SJCRH30 (cell line): ENCODE data around the gene C9orf43. TPM values are rescaled to one million over a fixed set of nuclear protein-coding genes. Genes with fewer than 3 reads are reported as not detected.
"Not testable (repeated sequence)": the region's sequence is repeated elsewhere in the genome, so short reads cannot be mapped to it uniquely, and the experiment has no call there.

Experiments used
- DNase-seq, 2 experiments: peaks; one replicate each; pipeline ENCODE4 v3.0.0-alpha.2; 2015 to 2020
- H3K27ac ChIP-seq: fragments of 250-450 bp; sonication (Bioruptor Pico); 2 replicates; pipeline ENCODE4 v1.5.1; 2020; ENCODE audit warnings: mild to moderate bottlenecking, moderate library complexity
- H3K27me3 ChIP-seq: fragments of 250-450 bp; sonication (Bioruptor Pico); 2 replicates; pipeline ENCODE4 v1.5.1; 2020; ENCODE audit warnings: mild to moderate bottlenecking, moderate library complexity
- H3K36me3 ChIP-seq: fragments of 250-450 bp; sonication (Bioruptor Pico); 2 replicates; pipeline ENCODE4 v1.5.1; 2020; ENCODE audit warnings: mild to moderate bottlenecking, moderate library complexity
- H3K4me1 ChIP-seq: fragments of 250-450 bp; sonication (Bioruptor Pico); 2 replicates; pipeline ENCODE4 v1.5.1; 2020; ENCODE audit warnings: mild to moderate bottlenecking, moderate library complexity
- H3K4me3 ChIP-seq: fragments of 250-450 bp; sonication (Bioruptor Pico); 2 replicates; pipeline ENCODE4 v1.5.1; 2020; ENCODE audit warnings: mild to moderate bottlenecking, moderate library complexity
- H3K9me3 ChIP-seq: fragments of 250-450 bp; sonication (Bioruptor Pico); replicated peaks from 2 replicates; pipeline ENCODE4 v1.5.1; 2020; ENCODE audit warnings: mild to moderate bottlenecking, moderate library complexity
- total RNA-seq: library from RNA; depleted of rRNA; stranded (reverse); fragments of >200 nt; shearing (Covaris generic); gene quantifications from 2 replicates; pipeline ENCODE4 v1.2.3, GENCODE V29; 2014

The C9orf43 gene
- total RNA-seq, 1 experiment from 2014 or later: 0.69 TPM

- Histone ChIP-seq H3K27ac (no peak within 1 kb of the TSS), H3K4me1 (no peaks in the 10 kb centered on the region; the same call in 1 of the 2 replicates), H3K27me3 (no peaks in the 10 kb centered on the region; the same call in 1 of the 2 replicates), H3K36me3 (no peaks in the 10 kb centered on the region), H3K9me3 (no peaks in the 10 kb centered on the region), H3K4me3 (peak within 1 kb of the TSS; percentile 80)
- peak; percentile 60 to 69 for DNase-seq
Observed at GRCh38 chr9:113376634-113377567, 33.6 kb upstream of the C9orf43 start, which contains the start of gene HDHD3. TSS of gene HDHD3 (minus strand) at chr9:113376986. CDS start at chr9:113374354, 2,632 bp downstream.

GRCh38 chr9:113379094-113379828 is 31.3 kb upstream of the C9orf43 start:
- not testable (repeated sequence) for H3K9me3 ChIP-seq, H3K27me3 ChIP-seq, H3K27ac ChIP-seq, H3K4me3 ChIP-seq, H3K4me1 ChIP-seq, DNase-seq, H3K36me3 ChIP-seq

GRCh38 chr9:113379829-113380210 is 30.7 kb upstream of the C9orf43 start:
- H3K27me3 ChIP-seq, H3K4me3 ChIP-seq, H3K36me3 ChIP-seq, H3K27ac ChIP-seq, DNase-seq, H3K9me3 ChIP-seq, H3K4me1 ChIP-seq: not testable (repeated sequence)

- Histone ChIP-seq H3K4me1 (no peaks in the 10 kb centered on the region; the same call in 1 of the 2 replicates), H3K36me3 (no peaks in the 10 kb centered on the region), H3K27me3 (no peaks in the 10 kb centered on the region; the same call in 1 of the 2 replicates), H3K9me3 (no peaks in the 10 kb centered on the region), H3K27ac (no peak overlapping the region), H3K4me3 (no peak overlapping the region)
- no peak for DNase-seq
Observed at GRCh38 chr9:113380869-113381378, 29.6 kb upstream of the C9orf43 start.

- not testable (repeated sequence) for H3K9me3 ChIP-seq, H3K27ac ChIP-seq, H3K4me3 ChIP-seq, H3K36me3 ChIP-seq, DNase-seq, H3K4me1 ChIP-seq, H3K27me3 ChIP-seq
Observed at GRCh38 chr9:113381441-113381840, 29.1 kb upstream of the C9orf43 start.

- DNase-seq: no peak
- no peak overlapping the region for H3K4me3 ChIP-seq
- no peak overlapping the region for H3K27ac ChIP-seq
- no peaks in the 10 kb centered on the region; the same call in 1 of the 2 replicates for H3K27me3 ChIP-seq
- no peaks in the 10 kb centered on the region for H3K36me3 ChIP-seq
- H3K4me1 ChIP-seq: no peaks in the 10 kb centered on the region; the same call in 1 of the 2 replicates
- no peaks in the 10 kb centered on the region for H3K9me3 ChIP-seq
Observed at GRCh38 chr9:113381909-113382411, 28.6 kb upstream of the C9orf43 start.

GRCh38 chr9:113386571-113387393 is 23.8 kb upstream of the C9orf43 start:
- no peak for DNase-seq
- peaks cover 4% of the 10 kb centered on the region for H3K36me3 ChIP-seq
- H3K4me1 ChIP-seq: no peaks in the 10 kb centered on the region
- no peaks in the 10 kb centered on the region for H3K9me3 ChIP-seq
- no peaks in the 10 kb centered on the region for H3K27me3 ChIP-seq
- H3K4me3 ChIP-seq: no peak overlapping the region
- H3K27ac ChIP-seq: no peak overlapping the region

- Histone ChIP-seq H3K4me1 (no peaks in the 10 kb centered on the region), H3K27ac (no peak overlapping the region), H3K36me3 (peaks cover 4% of the 10 kb centered on the region), H3K9me3 (no peaks in the 10 kb centered on the region), H3K4me3 (no peak overlapping the region), H3K27me3 (no peaks in the 10 kb centered on the region)
- DNase-seq: no peak
Observed at GRCh38 chr9:113387560-113388230, 22.9 kb upstream of the C9orf43 start.

GRCh38 chr9:113388833-113389232 is 21.7 kb upstream of the C9orf43 start:
- Histone ChIP-seq H3K4me3 (no peak overlapping the region), H3K27me3 (no peaks in the 10 kb centered on the region), H3K36me3 (peaks cover 4% of the 10 kb centered on the region), H3K27ac (no peak overlapping the region), H3K9me3 (no peaks in the 10 kb centered on the region), H3K4me1 (no peaks in the 10 kb centered on the region)
- DNase-seq: no peak

GRCh38 chr9:113389451-113389850 is 21.1 kb upstream of the C9orf43 start:
- H3K27ac ChIP-seq: no peak overlapping the region
- no peaks in the 10 kb centered on the region for H3K4me1 ChIP-seq
- H3K36me3 ChIP-seq: peaks cover 4% of the 10 kb centered on the region
- no peak overlapping the region for H3K4me3 ChIP-seq
- no peak for DNase-seq
- H3K27me3 ChIP-seq: no peaks in the 10 kb centered on the region
- H3K9me3 ChIP-seq: no peaks in the 10 kb centered on the region

- DNase-seq: no peak
- Histone ChIP-seq H3K4me1 (no peaks in the 10 kb centered on the region), H3K9me3 (no peaks in the 10 kb centered on the region), H3K27ac (no peak overlapping the region), H3K4me3 (no peak overlapping the region), H3K27me3 (no peaks in the 10 kb centered on the region), H3K36me3 (peaks cover 4% of the 10 kb centered on the region)
Observed at GRCh38 chr9:113390192-113390960, 20.2 kb upstream of the C9orf43 start.

GRCh38 chr9:113391917-113392316 is 18.6 kb upstream of the C9orf43 start:
- Histone ChIP-seq H3K4me1 (no peaks in the 10 kb centered on the region), H3K36me3 (peaks cover 4% of the 10 kb centered on the region), H3K27me3 (no peaks in the 10 kb centered on the region), H3K4me3 (no peak overlapping the region), H3K9me3 (no peaks in the 10 kb centered on the region), H3K27ac (no peak overlapping the region)
- no peak for DNase-seq

- no peak overlapping the region for H3K27ac ChIP-seq
- no peaks in the 10 kb centered on the region for H3K27me3 ChIP-seq
- H3K4me1 ChIP-seq: peaks cover 4% of the 10 kb centered on the region
- H3K4me3 ChIP-seq: no peak overlapping the region
- 0 out of 2 replicates have a peak, but pooled peaks cover 4% of the 10 kb centered on the region for H3K36me3 ChIP-seq
- no peak for DNase-seq
- no peaks in the 10 kb centered on the region for H3K9me3 ChIP-seq
Observed at GRCh38 chr9:113393281-113393680, 17.3 kb upstream of the C9orf43 start.
